Measurements from ENCODE around the gene OLFM4. TPM values are rescaled to one million over a fixed set of nuclear protein-coding genes. Genes with fewer than 3 reads are reported as not detected.

OLFM4 gene
- total RNA-seq, 1 donor from 2014 or later, result not detected

DNA sequence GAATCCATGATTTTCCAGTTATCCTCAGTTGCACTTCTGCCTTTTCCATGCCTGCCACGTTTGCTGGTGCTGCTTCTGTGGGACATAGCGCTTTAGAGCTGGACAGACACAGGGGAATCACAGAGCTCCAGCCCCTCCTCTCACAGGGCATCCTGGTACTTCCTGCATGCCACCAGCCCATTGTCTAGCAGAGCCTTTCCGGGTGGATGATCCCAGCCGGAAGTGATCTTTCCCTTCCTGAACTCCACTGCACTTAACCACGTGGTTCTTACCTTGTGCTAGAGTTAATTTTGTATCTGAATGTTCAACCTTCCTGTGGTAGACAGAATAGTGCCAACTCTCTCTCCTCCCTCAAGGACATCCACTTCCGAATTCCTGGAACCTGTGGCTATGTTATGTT is 12.6 kb upstream of the OLFM4 start:
- TF ChIP-seq, protein P1, sequence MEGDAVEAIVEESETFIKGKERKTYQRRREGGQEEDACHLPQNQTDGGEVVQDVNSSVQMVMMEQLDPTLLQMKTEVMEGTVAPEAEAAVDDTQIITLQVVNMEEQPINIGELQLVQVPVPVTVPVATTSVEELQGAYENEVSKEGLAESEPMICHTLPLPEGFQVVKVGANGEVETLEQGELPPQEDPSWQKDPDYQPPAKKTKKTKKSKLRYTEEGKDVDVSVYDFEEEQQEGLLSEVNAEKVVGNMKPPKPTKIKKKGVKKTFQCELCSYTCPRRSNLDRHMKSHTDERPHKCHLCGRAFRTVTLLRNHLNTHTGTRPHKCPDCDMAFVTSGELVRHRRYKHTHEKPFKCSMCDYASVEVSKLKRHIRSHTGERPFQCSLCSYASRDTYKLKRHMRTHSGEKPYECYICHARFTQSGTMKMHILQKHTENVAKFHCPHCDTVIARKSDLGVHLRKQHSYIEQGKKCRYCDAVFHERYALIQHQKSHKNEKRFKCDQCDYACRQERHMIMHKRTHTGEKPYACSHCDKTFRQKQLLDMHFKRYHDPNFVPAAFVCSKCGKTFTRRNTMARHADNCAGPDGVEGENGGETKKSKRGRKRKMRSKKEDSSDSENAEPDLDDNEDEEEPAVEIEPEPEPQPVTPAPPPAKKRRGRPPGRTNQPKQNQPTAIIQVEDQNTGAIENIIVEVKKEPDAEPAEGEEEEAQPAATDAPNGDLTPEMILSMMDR (IDR thresholded peaks at IDR 0.05), result no peak
- H3K9me3 ChIP-seq, result no peaks in the 10 kb centered on the region
- H3K4me3 ChIP-seq, result no peak overlapping the region
- H3K36me3 ChIP-seq, result no peaks in the 10 kb centered on the region
- no peak for DNase-seq (ENCODE audit: low spot score in 2 of 2)
- intact Hi-C loops (cut with DNase I), result no loop called here
- no peak overlapping the region for H3K27ac ChIP-seq
- no peaks in the 10 kb centered on the region for H3K27me3 ChIP-seq
- H3K4me1 ChIP-seq, result no peaks in the 10 kb centered on the region

DNA sequence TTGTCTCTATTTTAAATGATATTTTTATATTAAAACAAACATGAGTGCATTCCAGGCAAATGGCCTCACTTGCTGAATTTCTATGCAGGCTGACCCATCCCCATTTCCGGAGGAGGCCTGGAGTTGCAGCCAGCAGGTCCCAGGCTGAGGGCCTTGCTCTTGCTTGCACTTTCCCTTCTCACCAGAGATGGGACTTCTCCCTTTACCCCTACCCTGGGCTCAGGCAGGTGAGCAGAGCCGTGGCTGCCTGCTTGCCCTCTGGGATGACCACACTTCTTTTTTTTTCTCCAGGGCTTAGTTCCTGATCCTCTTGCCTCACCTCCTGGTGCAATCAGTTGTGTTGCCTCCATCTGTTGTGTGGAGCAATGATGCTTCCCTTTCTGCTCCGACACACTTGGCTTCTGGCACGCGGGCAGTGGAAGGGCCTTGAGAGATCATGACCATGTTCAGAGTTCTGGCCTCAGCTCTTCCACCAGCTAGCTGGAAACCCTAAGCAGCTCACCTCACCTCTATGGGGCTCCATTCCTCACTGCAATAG is 11.1 kb upstream of the OLFM4 start:
- Histone ChIP-seq H3K4me3 (no peak overlapping the region), H3K4me1 (no peaks in the 10 kb centered on the region), H3K27me3 (no peaks in the 10 kb centered on the region), H3K36me3 (no peaks in the 10 kb centered on the region), H3K9me3 (no peaks in the 10 kb centered on the region), H3K27ac (no peak overlapping the region)
- no peak for DNase-seq (ENCODE audit: low spot score in 2 of 2)
- intact Hi-C loops (cut with DNase I), result no loop called here
- TF ChIP-seq, protein P1 (IDR thresholded peaks at IDR 0.05), result no peak

DNA sequence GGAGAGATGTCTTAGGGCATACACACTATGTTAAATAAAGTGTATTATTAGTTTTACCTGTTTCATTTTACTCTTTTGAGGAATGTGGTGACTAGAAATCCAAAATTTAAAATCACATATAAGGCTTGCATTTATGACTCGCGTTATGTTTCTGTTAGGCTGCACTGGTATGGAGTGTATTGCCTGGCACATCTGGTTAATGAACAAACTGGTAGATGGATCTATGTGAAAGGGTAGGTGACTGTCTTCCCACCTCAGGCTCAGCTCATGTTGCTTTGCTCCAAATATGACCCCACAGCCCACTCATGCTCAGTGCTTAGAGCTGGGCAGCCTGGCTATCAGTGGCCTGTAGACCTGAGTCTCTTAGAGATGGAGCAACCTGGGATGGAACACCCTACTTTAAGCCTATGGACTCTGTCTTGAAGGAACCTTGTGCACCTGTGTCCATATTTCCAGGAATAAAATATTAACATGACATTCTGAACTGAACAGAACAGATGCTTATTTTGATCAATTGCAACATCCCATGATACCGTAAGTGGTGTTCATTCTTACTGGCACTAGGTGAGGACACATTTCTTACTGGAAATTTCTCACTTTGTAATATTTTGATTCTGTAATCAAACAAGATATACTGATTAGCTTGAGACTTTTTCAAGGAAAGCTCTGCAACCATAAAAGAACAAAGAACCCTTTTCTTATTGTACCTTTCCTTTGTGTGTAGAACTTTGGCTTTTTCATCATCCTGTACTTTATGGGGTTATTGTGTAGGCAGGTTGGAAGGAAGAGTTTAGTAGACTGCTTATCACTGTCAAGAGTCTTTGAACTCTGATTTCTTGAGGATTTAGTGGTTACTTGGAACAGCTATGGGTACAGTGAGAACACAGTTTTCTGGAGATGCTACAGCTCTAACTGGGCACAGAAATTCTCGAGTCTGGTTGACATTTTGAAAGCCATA is 9.6 kb upstream of the OLFM4 start:
- DNase-seq (ENCODE audit: low spot score in 2 of 2), result no peak
- Histone ChIP-seq H3K9me3 (no peaks in the 10 kb centered on the region), H3K27me3 (no peaks in the 10 kb centered on the region), H3K4me3 (no peak overlapping the region), H3K27ac (no peak overlapping the region), H3K4me1 (no peaks in the 10 kb centered on the region), H3K36me3 (no peaks in the 10 kb centered on the region)
- TF ChIP-seq, protein P1 (IDR thresholded peaks at IDR 0.05), result no peak
- intact Hi-C loops (cut with DNase I), result no loop called here

DNA sequence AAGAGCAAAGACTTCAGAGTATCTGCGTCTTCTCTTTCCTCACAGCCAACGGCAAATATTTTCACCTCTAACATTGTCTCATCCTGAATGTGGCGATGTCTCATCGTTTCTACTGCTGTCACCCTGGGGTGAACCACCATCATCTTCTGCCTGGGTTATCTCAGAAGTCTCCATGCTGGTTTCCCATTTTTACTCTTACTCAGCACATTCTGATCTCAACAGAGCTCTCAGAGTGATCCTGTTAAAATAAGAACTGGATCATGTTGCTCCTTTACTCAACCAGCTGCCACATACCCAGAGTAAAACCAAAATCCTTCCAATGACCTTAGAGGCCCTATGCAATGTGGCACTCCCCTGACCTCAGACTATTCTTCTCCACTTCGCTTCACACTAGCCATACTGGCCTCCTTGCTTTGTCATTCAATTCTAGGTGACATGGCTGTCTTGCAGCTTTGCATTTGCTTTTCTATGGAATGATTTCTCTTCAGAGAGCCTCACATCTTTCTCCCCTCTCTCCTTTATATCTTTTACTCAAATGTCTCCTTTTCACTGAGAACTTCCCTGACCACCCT is 7.8 kb upstream of the OLFM4 start:
- H3K9me3 ChIP-seq, result no peaks in the 10 kb centered on the region
- no peaks in the 10 kb centered on the region for H3K36me3 ChIP-seq
- no peak overlapping the region for H3K27ac ChIP-seq
- H3K4me1 ChIP-seq, result no peaks in the 10 kb centered on the region
- no peak for DNase-seq (ENCODE audit: low spot score in 2 of 2)
- TF ChIP-seq, protein P1 (IDR thresholded peaks at IDR 0.05), result no peak
- no peaks in the 10 kb centered on the region for H3K27me3 ChIP-seq
- no peak overlapping the region for H3K4me3 ChIP-seq
- intact Hi-C loops (cut with DNase I), result no loop called here

DNA sequence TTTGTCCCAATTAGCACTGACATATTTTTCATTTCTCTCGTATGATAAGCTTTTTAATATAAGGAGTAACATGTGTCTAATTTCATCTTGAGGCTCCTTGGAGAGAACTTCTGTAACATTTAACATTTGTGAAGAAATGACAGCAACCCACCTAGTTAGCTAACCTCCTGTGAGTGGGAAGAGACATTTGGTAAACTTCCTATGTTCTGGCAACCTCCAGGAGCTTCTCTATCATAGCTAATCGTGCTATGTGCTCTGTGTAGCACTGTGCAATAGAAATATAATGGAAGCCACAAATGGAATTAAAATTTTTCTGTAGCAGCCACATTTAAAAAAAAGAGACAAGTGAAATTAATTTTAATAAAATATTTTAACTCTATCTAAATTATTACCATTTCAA is 5.4 kb upstream of the OLFM4 start:
- TF ChIP-seq, protein P1 (IDR thresholded peaks at IDR 0.05), result no peak
- no peaks in the 10 kb centered on the region for H3K27me3 ChIP-seq
- no peaks in the 10 kb centered on the region for H3K4me1 ChIP-seq
- no peaks in the 10 kb centered on the region for H3K9me3 ChIP-seq
- intact Hi-C loops (cut with DNase I), result no loop called here
- H3K27ac ChIP-seq, result no peak overlapping the region
- H3K36me3 ChIP-seq, result no peaks in the 10 kb centered on the region
- no peak for DNase-seq (ENCODE audit: low spot score in 2 of 2)
- H3K4me3 ChIP-seq, result no peak overlapping the region
